Gastrocnemius medialis (tissue), 4 donors: ENCODE data around the gene C2CD3. TPM values are rescaled to one million over a fixed set of nuclear protein-coding genes. Genes with fewer than 3 reads are reported as not detected.

Experiments
- ATAC-seq, 2 donors: fragments of 150-250 bp; one replicate each; pipeline ENCODE4 v1.9.1; 2016
- DNase-seq, 2 donors: peaks; one replicate each; pipeline ENCODE4 v3.0.0-alpha.2; 2019
- H3K27ac ChIP-seq, 4 donors: fragments of 200-600 bp; sonication (generic); 1 replicate in 1 of 4; 2 replicates in 3 of 4; pipeline ENCODE4 v1.5.1; 2016 to 2018; ENCODE audit warnings: mild to moderate bottlenecking in 2 of 4, moderate library complexity in 1 of 4
- H3K27me3 ChIP-seq, 3 donors: fragments of 200-600 bp; sonication (generic) in 2 of 3; 1 replicate in 1 of 3; 2 replicates in 2 of 3; pipeline versions ENCODE4 v1.5.1 to v1.6.0; 2016 to 2019; ENCODE audit warnings: mild to moderate bottlenecking in 1 of 3, moderate library complexity in 1 of 3
- H3K36me3 ChIP-seq, 2 donors: fragments of 200-600 bp; sonication (generic) in 1 of 2; one replicate each; pipeline ENCODE4 v1.5.1; 2017 to 2018
- H3K4me1 ChIP-seq, 2 donors: fragments of 200-600 bp; sonication (generic) in 1 of 2; one replicate each; pipeline ENCODE4 v1.5.1; 2016 to 2017; ENCODE audit warnings: mild to moderate bottlenecking in 2 of 2
- H3K4me3 ChIP-seq, 4 donors: fragments of 200-600 bp; sonication (generic) in 3 of 4; 1 replicate in 1 of 4; 2 replicates in 3 of 4; pipeline ENCODE4 v1.5.1; 2016 to 2019; ENCODE audit warnings: mild to moderate bottlenecking in 2 of 4
- H3K9me3 ChIP-seq, 3 donors: fragments of 200-600 bp; sonication (generic) in 2 of 3; 1 replicate in 1 of 3; 2 replicates in 2 of 3; pipeline ENCODE4 v1.5.1; 2016 to 2019
- POLR2A ChIP-seq, 2 donors: fragments of 450-650 bp; IDR thresholded peaks; one replicate each; pipeline ENCODE4 v1.6.1; 2017; ENCODE audit warnings: antibody characterized with exemption in 2 of 2, mild to moderate bottlenecking in 2 of 2, moderate library complexity in 2 of 2
- in situ Hi-C, 4 donors: fragments of 200-750 bp; cut with MboI; loops; one replicate each; pipeline versions ENCODE4 v1.15.0 to v1.8.0; 2017; ENCODE audit warnings: low sequenced_read_pairs in 4 of 4
- intact Hi-C: fragments of 100-400 bp; cut with DNase I; formaldehyde crosslinking; loops from one replicate; pipeline ENCODE4 v1.15.1; 2023; ENCODE audit warnings: low total_unique reads
- total RNA-seq, 4 donors: library from RNA; depleted of rRNA; stranded (reverse); fragments of >200 nt; gene quantifications; one replicate each; pipeline versions ENCODE4 v1.1.0 to v1.2.3, GENCODE V29; 2016
- TF ChIP-seq, protein P1 (sequence below), 5 experiments: fragments of 450-650 bp in 3 of 5; fragments of 200-600 bp in 2 of 5; sonication (generic) in 2 of 5; IDR thresholded peaks in 4 of 5; conservative IDR thresholded peaks in 1 of 5; 1 replicate in 4 of 5; 2 replicates in 1 of 5; pipeline ENCODE4 v1.5.1; 2016 to 2019; ENCODE audit warnings: antibody characterized with exemption in 5 of 5, mild to moderate bottlenecking in 3 of 5, moderate library complexity in 3 of 5

Gene C2CD3
- total RNA-seq, 4 donors from 2014 or later, result 13.8 to 33.2 (median 16.4) TPM

GRCh38 chr11:73995731-73996130 lies 175.1 kb downstream of the C2CD3 start:
- intact Hi-C loops, result no loop called here
- ATAC-seq (no peak), DNase-seq (no peak)
- peaks cover 0 to 8% of the 10 kb centered on the region in 2 donors for H3K36me3 ChIP-seq
- no peaks in the 10 kb centered on the region for H3K9me3 ChIP-seq
- H3K27me3 ChIP-seq, result no peaks in the 10 kb centered on the region
- H3K4me3 ChIP-seq, result no peak overlapping the region
- no peaks in the 10 kb centered on the region for H3K4me1 ChIP-seq
- in situ Hi-C loops, result no loop called here
- H3K27ac ChIP-seq, result peak overlapping the region in 1 of 4 donors; percentile 38
- TF ChIP-seq POLR2A (IDR thresholded peaks at IDR 0.05), result no peak
- TF ChIP-seq, protein P1, sequence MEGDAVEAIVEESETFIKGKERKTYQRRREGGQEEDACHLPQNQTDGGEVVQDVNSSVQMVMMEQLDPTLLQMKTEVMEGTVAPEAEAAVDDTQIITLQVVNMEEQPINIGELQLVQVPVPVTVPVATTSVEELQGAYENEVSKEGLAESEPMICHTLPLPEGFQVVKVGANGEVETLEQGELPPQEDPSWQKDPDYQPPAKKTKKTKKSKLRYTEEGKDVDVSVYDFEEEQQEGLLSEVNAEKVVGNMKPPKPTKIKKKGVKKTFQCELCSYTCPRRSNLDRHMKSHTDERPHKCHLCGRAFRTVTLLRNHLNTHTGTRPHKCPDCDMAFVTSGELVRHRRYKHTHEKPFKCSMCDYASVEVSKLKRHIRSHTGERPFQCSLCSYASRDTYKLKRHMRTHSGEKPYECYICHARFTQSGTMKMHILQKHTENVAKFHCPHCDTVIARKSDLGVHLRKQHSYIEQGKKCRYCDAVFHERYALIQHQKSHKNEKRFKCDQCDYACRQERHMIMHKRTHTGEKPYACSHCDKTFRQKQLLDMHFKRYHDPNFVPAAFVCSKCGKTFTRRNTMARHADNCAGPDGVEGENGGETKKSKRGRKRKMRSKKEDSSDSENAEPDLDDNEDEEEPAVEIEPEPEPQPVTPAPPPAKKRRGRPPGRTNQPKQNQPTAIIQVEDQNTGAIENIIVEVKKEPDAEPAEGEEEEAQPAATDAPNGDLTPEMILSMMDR (IDR thresholded peaks at IDR 0.05 in 4 of 5, conservative IDR thresholded peaks at IDR 0.05 in 1 of 5), result no peak

DNA sequence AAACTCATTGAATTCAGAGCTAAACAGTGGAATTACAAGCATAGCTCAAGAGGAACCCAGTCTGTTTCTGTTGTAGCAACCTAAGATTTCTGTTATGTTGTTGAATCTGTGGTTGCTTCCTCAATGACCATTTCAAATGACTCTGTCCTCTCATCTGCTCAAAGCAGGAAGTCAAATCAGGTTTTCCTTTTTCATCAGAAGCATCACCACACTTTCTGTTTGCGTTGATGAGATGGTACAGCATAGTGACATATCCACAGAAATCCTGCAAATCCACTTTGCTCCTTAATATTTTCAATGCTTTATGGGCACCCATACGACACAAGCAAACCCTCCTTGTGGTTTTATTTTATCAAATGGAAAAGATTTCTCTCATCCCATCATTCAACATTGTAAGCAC lies 175.6 kb downstream of the C2CD3 start:
- no peak overlapping the region for H3K27ac ChIP-seq
- no peaks in the 10 kb centered on the region for H3K4me1 ChIP-seq
- in situ Hi-C loops, result no loop called here
- peaks cover 0 to 3% of the 10 kb centered on the region in 2 donors for H3K36me3 ChIP-seq
- DNase-seq (no peak), ATAC-seq (no peak)
- H3K9me3 ChIP-seq, result no peaks in the 10 kb centered on the region
- TF ChIP-seq, protein P1 (IDR thresholded peaks at IDR 0.05 in 4 of 5, conservative IDR thresholded peaks at IDR 0.05 in 1 of 5), result no peak
- no peak for TF ChIP-seq POLR2A (IDR thresholded peaks at IDR 0.05)
- intact Hi-C loops, result no loop called here
- no peak overlapping the region for H3K4me3 ChIP-seq
- no peaks in the 10 kb centered on the region for H3K27me3 ChIP-seq

DNA sequence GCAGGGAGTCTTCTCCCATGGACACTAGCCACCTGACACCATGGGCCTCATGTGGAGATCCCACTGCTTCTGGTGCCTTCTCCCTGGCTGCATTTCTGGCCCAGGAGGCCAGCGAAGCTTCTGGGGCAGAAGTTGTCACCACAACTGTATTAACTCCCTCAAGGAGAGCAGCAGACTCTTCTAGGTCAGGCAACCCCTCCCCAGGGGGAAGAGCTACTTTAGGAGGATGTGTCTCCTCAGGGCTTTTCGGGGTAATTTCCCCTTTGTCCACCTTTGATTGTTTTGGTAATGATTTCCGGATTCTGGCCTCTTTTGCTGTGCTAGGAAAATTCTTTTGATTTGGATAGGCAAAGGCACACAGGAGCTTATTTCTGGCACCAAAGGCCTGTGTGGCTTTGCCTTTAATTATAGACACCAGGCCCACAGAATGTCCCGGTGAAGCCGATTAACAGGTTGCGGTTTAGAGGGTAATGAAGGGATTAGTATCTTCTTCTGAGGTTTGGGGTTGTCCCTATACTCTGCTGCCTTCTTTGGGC lies 179.3 kb downstream of the C2CD3 start:
- no peaks in the 10 kb centered on the region for H3K4me1 ChIP-seq
- no peak overlapping the region for H3K4me3 ChIP-seq
- no peaks in the 10 kb centered on the region for H3K9me3 ChIP-seq
- H3K27me3 ChIP-seq, result no peaks in the 10 kb centered on the region
- no peak for ATAC-seq
- no peak overlapping the region for H3K27ac ChIP-seq
- intact Hi-C loops, result no loop called here
- no peak for TF ChIP-seq POLR2A (IDR thresholded peaks at IDR 0.05)
- TF ChIP-seq, protein P1 (IDR thresholded peaks at IDR 0.05 in 4 of 5, conservative IDR thresholded peaks at IDR 0.05 in 1 of 5), result no peak
- no peaks in the 10 kb centered on the region for H3K36me3 ChIP-seq
- DNase-seq, result peak in 1 of 2 donors; percentile 8
- in situ Hi-C loops, result no loop called here

GRCh38 chr11:73990730-73991129 lies 180.1 kb downstream of the C2CD3 start:
- intact Hi-C loops (no loop called here), in situ Hi-C loops (no loop called here)
- no peaks in the 10 kb centered on the region for H3K9me3 ChIP-seq
- H3K27ac ChIP-seq, result no peak overlapping the region
- no peak overlapping the region for H3K4me3 ChIP-seq
- H3K27me3 ChIP-seq, result no peaks in the 10 kb centered on the region
- TF ChIP-seq POLR2A (IDR thresholded peaks at IDR 0.05), result no peak
- TF ChIP-seq, protein P1 (IDR thresholded peaks at IDR 0.05 in 4 of 5, conservative IDR thresholded peaks at IDR 0.05 in 1 of 5), result no peak
- H3K36me3 ChIP-seq, result no peaks in the 10 kb centered on the region
- no peaks in the 10 kb centered on the region for H3K4me1 ChIP-seq
- no peak for ATAC-seq
- DNase-seq, result no peak

DNA sequence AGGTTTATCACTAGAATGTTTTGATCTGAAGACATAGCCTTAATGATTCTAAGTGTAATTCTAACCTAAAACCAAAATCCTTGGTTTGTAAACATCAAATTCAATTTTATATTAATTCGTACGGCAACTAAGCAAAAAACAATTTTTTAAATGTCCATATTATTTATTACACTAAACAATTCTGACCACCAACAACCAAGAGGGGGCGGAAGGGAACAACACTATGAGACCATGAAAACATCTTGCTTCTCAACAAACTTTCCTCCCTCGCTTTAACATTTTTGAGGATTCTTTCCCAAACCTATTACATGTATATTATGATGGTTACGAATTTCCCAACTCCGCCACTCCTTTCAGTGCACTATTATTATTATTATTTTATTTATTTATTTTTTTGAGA lies 181.6 kb downstream of the C2CD3 start:
- no peak overlapping the region for H3K4me3 ChIP-seq
- H3K27me3 ChIP-seq, result no peaks in the 10 kb centered on the region
- H3K36me3 ChIP-seq, result no peaks in the 10 kb centered on the region
- TF ChIP-seq, protein P1 (IDR thresholded peaks at IDR 0.05 in 4 of 5, conservative IDR thresholded peaks at IDR 0.05 in 1 of 5), result no peak
- TF ChIP-seq POLR2A (IDR thresholded peaks at IDR 0.05), result no peak
- H3K9me3 ChIP-seq, result no peaks in the 10 kb centered on the region
- ATAC-seq, result no peak
- in situ Hi-C loops, result no loop called here
- H3K27ac ChIP-seq, result no peak overlapping the region
- intact Hi-C loops, result no loop called here
- peak in 1 of 2 donors; percentile 3 for DNase-seq
- peaks cover 6 to 7% of the 10 kb centered on the region in 2 donors for H3K4me1 ChIP-seq
